ENCODE results near the gene SDHB.

The SDHB gene

DNA sequence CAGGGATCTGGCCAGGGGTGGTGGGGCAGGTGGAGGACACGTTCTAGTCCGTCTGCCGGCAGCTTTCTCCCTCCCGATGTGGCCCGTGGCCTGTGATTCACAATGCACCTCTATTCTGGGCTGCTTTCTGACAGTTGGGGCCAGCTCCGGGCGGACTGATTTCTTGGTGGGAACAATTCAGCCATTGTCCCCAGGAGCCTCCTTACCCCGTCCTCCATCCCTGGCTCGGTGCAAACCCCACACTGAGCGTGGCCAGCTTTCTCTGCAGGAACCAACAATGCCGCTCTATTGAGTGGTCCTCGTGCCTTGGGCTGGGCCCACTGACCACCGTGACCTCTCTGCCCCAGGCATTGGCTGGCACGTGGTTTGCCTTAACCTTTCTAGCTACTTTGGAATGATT lies 35.7 kb upstream of the SDHB start:
- no peaks in the 10 kb centered on the region for H3K27me3 ChIP-seq (ENCODE audit: insufficient read depth, low read length, poor library complexity, severe bottlenecking)
- no peak overlapping the region for H3K4me2 ChIP-seq (ENCODE audit: low read depth, low read length, poor library complexity, severe bottlenecking)
- no peak overlapping the region for H2AFZ ChIP-seq (ENCODE audit: low read length)
- no peaks in the 10 kb centered on the region for H3K9me2 ChIP-seq (replicated peaks; ENCODE audit: low read depth, low read length)
- H3F3A ChIP-seq (ENCODE audit: low read depth) = no peaks in the 10 kb centered on the region
- H3K36me3 ChIP-seq (ENCODE audit: insufficient read depth, low read length) = no peaks in the 10 kb centered on the region
- no peaks in the 10 kb centered on the region for H3K9me3 ChIP-seq (ENCODE audit: insufficient read depth, low read depth, low read length)
- TF ChIP-seq, protein P1, sequence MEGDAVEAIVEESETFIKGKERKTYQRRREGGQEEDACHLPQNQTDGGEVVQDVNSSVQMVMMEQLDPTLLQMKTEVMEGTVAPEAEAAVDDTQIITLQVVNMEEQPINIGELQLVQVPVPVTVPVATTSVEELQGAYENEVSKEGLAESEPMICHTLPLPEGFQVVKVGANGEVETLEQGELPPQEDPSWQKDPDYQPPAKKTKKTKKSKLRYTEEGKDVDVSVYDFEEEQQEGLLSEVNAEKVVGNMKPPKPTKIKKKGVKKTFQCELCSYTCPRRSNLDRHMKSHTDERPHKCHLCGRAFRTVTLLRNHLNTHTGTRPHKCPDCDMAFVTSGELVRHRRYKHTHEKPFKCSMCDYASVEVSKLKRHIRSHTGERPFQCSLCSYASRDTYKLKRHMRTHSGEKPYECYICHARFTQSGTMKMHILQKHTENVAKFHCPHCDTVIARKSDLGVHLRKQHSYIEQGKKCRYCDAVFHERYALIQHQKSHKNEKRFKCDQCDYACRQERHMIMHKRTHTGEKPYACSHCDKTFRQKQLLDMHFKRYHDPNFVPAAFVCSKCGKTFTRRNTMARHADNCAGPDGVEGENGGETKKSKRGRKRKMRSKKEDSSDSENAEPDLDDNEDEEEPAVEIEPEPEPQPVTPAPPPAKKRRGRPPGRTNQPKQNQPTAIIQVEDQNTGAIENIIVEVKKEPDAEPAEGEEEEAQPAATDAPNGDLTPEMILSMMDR (conservative IDR thresholded peaks at IDR 0.05; ENCODE audit: low read length) = no peak
- TF ChIP-seq EZH2phosphoT487 (IDR thresholded peaks at IDR 0.05; ENCODE audit: borderline replicate concordance) = no peak
- H3K4me1 ChIP-seq (ENCODE audit: insufficient read depth, low read length, poor library complexity, severe bottlenecking) = no peaks in the 10 kb centered on the region
- no peak overlapping the region for H3K4me3 ChIP-seq (ENCODE audit: low read length, poor library complexity, severe bottlenecking)
- H4K20me1 ChIP-seq (ENCODE audit: insufficient read depth, low read length, poor library complexity, severe bottlenecking) = no peaks in the 10 kb centered on the region
- no peaks in the 10 kb centered on the region for H3K79me2 ChIP-seq (ENCODE audit: insufficient read depth, low read length)
- no peak overlapping the region for H3K9ac ChIP-seq (ENCODE audit: low read depth, low read length, poor library complexity, severe bottlenecking)

DNA sequence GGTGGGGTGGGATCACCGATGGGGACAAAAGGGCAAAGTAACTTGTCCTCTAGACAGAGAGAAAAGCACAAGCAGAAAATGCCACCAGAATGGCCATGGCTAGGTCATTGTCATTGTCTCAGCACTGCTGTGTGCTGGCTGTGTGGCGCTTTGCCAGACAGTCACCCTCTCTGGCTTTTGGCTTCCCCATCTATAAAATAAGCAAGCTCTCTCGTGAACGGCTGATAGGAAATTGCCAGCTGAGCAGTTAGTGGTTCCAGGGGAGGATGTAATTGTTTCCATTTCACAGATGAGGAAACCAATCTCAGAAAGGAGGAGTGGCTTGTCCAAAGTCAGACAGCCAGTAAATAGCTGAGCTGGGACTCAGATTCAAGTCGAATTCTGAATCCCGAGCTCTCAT lies 32.9 kb upstream of the SDHB start:
- H3F3A ChIP-seq (ENCODE audit: low read depth) = no peaks in the 10 kb centered on the region
- H2AFZ ChIP-seq (ENCODE audit: low read length) = no peak overlapping the region
- H3K79me2 ChIP-seq (ENCODE audit: insufficient read depth, low read length) = no peaks in the 10 kb centered on the region
- no peak for TF ChIP-seq EZH2phosphoT487 (IDR thresholded peaks at IDR 0.05; ENCODE audit: borderline replicate concordance)
- TF ChIP-seq, protein P1 (conservative IDR thresholded peaks at IDR 0.05; ENCODE audit: low read length) = no peak
- H3K9me3 ChIP-seq (ENCODE audit: insufficient read depth, low read depth, low read length) = no peaks in the 10 kb centered on the region
- no peak overlapping the region for H3K4me2 ChIP-seq (ENCODE audit: low read depth, low read length, poor library complexity, severe bottlenecking)
- no peak overlapping the region for H3K4me3 ChIP-seq (ENCODE audit: low read length, poor library complexity, severe bottlenecking)
- H4K20me1 ChIP-seq (ENCODE audit: insufficient read depth, low read length, poor library complexity, severe bottlenecking) = no peaks in the 10 kb centered on the region
- H3K9ac ChIP-seq (ENCODE audit: low read depth, low read length, poor library complexity, severe bottlenecking) = no peak overlapping the region
- no peaks in the 10 kb centered on the region for H3K4me1 ChIP-seq (ENCODE audit: insufficient read depth, low read length, poor library complexity, severe bottlenecking)
- H3K36me3 ChIP-seq (ENCODE audit: insufficient read depth, low read length) = no peaks in the 10 kb centered on the region
- H3K9me2 ChIP-seq (replicated peaks; ENCODE audit: low read depth, low read length) = no peaks in the 10 kb centered on the region
- no peaks in the 10 kb centered on the region for H3K27me3 ChIP-seq (ENCODE audit: insufficient read depth, low read length, poor library complexity, severe bottlenecking)

DNA sequence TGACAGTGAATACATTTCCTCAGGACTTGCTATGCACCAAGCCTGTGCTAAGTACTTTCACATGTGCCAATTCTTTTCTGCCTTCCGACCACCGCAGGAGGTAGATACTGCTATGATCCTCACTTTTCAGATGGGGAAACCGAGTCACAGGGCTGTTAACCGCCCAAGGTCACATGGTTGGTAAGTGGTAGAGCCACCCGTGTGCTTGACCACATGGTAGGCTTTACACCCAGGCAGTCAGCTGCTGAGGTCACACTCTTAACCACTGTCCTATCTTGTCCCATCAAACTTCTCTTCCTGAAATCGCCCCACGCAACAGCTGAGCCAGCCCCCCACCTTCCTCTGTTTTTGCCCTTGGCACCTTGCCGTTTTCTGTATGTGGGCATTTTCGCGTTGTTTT lies 31.0 kb upstream of the SDHB start:
- Histone ChIP-seq H3K79me2 (ENCODE audit: insufficient read depth, low read length) (no peaks in the 10 kb centered on the region), H3K4me2 (ENCODE audit: low read depth, low read length, poor library complexity, severe bottlenecking) (no peak overlapping the region), H3K9ac (ENCODE audit: low read depth, low read length, poor library complexity, severe bottlenecking) (no peak overlapping the region), H2AFZ (ENCODE audit: low read length) (no peak overlapping the region), H3K4me3 (ENCODE audit: low read length, poor library complexity, severe bottlenecking) (no peak overlapping the region), H3F3A (ENCODE audit: low read depth) (no peaks in the 10 kb centered on the region), H3K27me3 (ENCODE audit: insufficient read depth, low read length, poor library complexity, severe bottlenecking) (no peaks in the 10 kb centered on the region), H3K9me2 (replicated peaks; ENCODE audit: low read depth, low read length) (no peaks in the 10 kb centered on the region), H3K4me1 (ENCODE audit: insufficient read depth, low read length, poor library complexity, severe bottlenecking) (no peaks in the 10 kb centered on the region), H3K36me3 (ENCODE audit: insufficient read depth, low read length) (no peaks in the 10 kb centered on the region), H3K9me3 (ENCODE audit: insufficient read depth, low read depth, low read length) (no peaks in the 10 kb centered on the region), H4K20me1 (ENCODE audit: insufficient read depth, low read length, poor library complexity, severe bottlenecking) (no peaks in the 10 kb centered on the region)
- TF ChIP-seq EZH2phosphoT487 (IDR thresholded peaks at IDR 0.05; ENCODE audit: borderline replicate concordance) = no peak
- TF ChIP-seq, protein P1 (conservative IDR thresholded peaks at IDR 0.05; ENCODE audit: low read length) = no peak
